GM20431 (cell line): ENCODE results near the gene MGAT4B.

ENCODE experiments used
- in situ Hi-C: fragments of 300-500 bp; cut with MseI, MboI; formaldehyde crosslinking; loops from one replicate; pipeline ENCODE4 v1.15.0; 2020; ENCODE audit warnings: low sequenced_read_pairs; ENCODE audit not compliant: unreplicated experiment

MGAT4B gene

DNA sequence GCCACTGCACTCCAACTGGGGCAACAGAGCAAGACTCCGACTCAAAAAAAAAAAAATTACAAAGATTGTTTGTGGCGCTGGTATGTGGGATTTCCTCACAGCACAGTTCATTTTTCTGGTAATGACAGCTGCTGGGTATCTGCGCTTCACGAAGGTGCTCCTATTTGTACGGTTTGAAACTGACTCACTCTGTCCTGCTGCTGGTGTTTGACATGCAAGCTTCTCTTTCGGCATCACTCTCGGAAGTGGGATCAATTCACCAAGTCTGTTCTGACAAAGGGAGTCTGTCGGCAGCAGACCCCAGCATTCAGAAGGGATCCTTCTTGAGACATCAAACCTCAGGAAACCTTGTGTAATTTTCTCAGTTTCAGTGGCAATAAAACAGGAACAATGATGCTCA is 47.7 kb downstream of the MGAT4B start:
- in situ Hi-C loops = no loop called here

GRCh38 chr5:179755022-179755421 is 51.6 kb downstream of the MGAT4B start:
- in situ Hi-C loops = no loop called here

DNA sequence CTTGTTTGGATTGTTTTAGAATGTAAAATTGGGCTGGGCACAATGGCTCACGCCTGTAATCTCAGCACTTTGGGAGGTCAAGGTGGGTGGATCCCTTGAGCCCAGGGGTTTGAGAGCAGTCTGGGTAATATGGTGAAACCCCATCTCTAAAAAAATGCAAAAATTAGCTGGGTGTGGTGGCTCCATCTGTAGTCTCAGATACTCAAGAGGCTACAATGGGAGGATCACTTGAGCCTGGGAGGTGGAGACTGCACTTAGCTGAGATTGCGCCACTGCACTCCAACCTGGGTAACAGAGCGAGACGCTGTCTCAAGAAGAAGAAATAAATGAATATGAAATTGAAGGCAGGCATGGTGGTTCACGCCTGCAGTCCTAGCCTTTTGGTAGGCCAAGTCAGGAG is 52.7 kb downstream of the MGAT4B start:
- in situ Hi-C loops = no loop called here

DNA sequence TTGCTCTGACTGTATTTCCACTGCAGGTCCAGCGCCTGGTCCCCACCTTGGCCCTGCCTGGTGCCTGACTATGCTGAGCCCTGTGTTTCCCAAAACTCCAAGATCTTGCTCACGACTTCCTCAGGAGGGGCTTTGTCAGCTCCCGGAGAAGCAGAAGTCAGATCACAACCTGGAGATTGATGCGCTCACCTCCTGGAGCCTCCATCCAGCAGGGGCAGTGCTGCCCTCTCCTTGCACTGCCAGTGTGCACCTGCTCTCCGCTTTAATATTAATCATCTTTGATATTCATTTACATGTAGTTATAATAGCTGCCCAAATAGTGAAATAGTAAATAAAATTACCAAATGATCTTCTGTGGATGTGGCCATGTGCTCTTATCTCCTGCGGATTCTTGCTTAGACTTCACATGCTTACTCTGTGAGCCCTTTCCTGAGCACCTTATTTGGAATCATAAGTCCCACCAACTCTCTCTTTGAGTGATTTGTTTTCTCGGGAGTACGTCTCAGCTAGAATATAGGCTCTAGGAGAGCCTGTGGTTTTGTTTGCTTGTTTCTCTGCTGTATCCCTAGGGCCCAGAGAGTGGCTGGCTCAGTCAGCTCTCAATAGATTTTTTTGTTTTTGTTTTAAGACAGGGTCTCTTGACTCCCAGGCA is 56.7 kb downstream of the MGAT4B start:
- in situ Hi-C loops = no loop called here

GRCh38 chr5:179747811-179748210 is 58.9 kb downstream of the MGAT4B start:
- in situ Hi-C loops = no loop called here
